Endometrium (tissue), 2 donors: ENCODE measurements around the gene ADAMTS2.

Experiments
- FAIRE-seq: peaks from 2 replicates; lab custom pipeline; 2012; peaks lifted over from hg19 to GRCh38; lab: Jason Lieb, UNC
- donor health status: control.
- donor health status: control.

Gene ADAMTS2

DNA sequence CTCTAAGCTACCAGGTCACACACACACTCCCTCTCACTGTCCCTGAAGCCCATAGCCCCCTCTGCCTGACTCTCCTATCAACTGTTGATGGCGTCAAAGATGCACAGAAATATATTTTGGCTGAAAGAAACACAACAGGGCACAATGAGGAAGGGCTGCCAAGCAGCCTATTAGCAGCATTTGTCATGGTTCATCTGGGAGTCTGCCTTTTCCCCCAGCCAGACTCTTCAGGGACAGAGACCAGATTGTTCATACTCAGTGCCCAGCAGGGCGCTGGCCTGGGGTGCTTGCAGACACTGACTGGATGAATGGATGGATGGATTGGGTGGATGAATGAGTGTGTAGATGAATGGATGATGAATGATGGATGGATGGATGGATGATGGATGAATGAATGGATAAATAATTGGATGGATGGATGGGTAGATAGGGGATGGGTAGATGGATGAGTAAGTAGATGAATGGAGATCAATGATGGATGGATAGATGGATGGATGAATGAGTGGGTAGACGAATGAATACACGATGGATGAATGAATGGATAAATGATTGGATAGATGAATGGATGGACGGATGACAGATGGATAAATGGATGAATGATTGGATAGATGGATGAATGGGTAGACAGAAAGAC is 90.5 kb downstream of the ADAMTS2 start:
- FAIRE-seq = no peak

DNA sequence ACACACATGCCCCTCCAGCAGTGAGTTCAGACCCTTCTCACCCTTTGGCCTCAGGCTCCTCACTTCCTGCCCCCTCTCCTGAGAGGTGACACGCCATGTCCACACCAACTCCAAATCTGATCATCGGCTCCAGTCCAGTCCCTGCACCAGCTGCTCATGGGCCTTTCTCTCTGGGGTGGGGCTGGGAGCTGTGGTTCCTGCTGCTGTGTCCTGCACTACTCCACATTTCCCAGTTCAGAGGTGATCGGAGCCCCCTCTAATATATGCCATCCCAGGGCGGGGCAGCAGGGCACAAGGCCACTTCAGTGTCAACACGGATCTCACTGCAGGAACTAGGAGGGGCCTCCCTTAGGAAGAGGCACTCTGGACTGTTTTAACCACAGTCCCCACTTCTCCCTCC is 91.5 kb downstream of the ADAMTS2 start:
- no peak for FAIRE-seq

DNA sequence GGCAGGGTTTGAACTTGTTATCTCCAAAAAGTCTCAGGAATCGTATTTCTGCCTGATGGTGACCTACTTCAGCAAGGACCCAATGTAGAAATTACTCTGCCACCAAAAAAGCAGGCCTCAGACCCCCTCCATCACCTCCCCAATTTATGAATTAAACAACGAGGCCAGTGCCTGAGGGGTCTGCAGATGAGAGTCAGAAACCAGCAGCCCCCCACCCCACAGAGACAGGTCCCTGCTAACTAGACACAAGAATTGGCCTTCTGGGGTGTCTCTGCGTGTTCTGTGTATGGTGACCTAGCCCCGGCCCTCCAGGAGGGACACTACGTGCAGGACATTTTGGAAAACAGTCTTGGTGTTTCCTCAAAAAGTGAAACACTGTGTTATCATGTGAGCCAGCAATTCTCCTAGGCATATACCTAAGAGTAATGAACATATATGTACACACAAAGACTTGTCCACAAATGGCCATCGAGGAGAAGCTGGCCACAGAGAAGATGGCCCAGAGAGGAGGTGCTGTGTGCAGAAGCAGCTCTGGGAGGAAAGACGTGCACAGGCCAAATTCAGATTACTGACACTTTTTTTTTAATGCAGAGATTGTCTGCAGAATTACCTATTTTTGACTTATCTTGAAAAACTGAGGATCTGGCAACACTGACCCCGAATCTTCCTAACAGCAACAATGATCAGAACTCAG is 93.8 kb downstream of the ADAMTS2 start:
- no peak for FAIRE-seq

DNA sequence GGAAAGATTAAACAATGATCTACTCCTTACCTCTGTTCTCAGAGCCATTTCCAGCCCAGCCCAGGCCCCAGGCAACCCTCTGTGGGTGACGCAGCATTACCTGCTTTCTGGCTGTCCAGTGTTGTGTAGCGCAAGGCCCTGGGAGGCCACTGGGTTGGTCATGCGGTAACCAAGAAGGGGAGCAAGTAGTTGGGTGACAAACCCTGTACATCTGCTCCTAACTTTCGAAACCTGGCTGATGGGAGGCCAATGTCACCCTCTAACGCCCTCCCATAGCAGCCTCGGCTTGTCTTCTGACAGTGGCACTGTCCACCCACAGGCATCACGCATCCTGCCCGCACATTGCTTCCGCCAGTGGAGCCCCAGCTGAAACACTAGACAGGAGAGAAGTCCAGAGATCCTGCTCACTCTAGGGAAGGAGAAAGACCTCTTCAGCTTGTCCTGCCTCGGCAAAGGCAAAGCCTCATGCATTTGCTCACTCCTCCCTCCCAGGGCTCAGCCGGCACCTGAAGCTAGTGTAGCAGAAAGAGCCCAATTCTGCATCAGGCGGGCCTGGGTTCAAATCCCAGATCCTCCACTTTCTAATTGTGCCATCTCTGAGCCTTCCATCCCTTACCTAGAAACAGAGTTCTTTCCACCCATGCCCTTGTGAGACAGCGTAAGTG is 94.6 kb downstream of the ADAMTS2 start:
- no peak for FAIRE-seq

DNA sequence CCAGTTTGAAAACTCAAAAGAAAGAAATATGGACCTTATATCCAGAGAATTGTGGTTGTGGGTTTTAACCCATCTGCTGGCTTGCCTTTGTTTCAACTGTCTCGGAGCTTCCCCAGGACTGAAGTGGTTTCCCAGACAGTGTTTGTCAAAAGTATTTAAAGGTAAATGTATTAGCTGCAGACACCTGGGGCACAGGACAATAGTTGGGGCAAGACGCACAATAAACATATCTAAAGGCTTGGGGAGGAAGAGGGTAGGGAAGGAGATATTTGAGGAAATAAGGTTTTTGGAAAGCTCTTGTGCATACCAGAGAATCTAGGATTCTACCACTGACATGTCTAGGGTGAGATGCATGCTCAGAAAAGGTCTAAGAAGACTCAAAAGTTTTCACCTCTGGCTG is 99.0 kb downstream of the ADAMTS2 start:
- no peak for FAIRE-seq

DNA sequence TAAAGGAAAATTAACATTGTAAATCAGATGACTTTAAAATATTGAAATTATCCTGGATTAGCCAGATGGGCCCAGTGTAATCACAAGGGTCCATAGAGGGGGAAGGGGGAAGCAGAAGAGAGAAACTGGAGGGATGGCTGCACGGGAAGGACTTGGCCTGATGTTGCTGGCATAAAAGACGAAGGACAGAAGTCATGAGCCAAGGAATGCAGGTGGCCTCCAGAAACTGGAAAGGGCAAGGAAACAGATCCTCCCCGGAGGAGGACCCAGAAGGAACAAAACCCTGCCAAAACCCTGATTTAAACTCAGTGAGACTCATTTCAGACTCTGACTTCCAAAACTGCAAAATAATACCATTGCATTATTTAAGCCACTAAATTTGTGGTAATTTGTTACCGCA is 100.2 kb downstream of the ADAMTS2 start:
- no peak for FAIRE-seq

DNA sequence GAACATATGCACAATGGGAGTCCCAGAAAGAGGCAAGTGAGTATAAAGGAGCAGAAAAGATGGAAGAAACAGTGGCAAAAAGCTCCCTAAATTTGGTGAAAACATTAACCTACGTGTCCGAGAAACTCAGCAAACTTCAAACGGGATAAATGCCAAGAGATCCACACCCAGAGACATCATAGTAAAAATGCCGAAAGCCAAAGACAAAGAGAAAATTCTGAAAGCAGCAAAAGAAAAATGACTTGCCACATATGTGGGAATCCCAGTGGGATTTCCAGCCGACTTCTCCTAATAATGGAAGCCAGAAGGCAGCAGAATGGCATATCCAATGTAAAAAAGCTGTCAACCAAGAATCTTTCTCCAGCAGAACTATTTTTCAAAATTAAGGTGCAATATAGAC is 101.2 kb downstream of the ADAMTS2 start:
- no peak for FAIRE-seq

DNA sequence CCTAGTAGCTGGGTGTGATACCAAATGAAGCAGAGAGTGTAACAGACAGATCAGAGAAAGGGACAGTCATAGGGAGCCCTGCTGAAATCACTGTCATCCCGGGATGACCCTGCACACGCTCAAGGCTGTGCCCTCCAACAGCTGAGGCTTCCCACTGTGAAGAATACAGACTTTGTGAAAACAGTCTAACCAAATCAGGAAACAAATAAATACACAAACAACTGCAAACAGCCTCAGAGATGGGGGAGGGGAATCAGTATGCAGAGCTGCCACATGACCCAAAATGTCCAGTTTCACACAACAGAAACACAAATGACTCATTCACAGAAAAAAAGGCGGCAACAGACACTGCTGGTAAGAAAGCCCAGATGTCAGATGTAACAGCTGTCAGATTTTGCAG is 101.9 kb downstream of the ADAMTS2 start:
- peak; percentile 85 for FAIRE-seq

DNA sequence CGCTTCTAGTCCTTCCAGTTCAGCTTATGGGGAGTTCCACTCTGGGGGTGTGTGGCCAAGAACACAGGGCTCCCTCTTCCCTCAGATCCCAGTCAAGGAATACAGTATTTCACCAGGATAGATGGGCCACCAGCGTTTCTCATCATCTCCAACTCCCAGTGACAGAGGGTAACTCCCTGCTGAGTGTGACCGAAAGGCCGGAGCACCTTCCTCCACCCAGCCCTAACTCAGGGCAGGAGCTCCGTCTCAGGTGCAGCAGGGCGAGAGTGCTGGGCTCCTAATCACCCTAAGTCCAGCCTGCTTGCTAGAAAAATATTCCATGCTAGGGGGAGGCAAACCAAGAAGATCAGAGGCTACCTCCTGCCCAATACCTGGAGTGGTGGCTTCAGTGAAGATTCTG is 102.6 kb downstream of the ADAMTS2 start:
- FAIRE-seq = no peak

DNA sequence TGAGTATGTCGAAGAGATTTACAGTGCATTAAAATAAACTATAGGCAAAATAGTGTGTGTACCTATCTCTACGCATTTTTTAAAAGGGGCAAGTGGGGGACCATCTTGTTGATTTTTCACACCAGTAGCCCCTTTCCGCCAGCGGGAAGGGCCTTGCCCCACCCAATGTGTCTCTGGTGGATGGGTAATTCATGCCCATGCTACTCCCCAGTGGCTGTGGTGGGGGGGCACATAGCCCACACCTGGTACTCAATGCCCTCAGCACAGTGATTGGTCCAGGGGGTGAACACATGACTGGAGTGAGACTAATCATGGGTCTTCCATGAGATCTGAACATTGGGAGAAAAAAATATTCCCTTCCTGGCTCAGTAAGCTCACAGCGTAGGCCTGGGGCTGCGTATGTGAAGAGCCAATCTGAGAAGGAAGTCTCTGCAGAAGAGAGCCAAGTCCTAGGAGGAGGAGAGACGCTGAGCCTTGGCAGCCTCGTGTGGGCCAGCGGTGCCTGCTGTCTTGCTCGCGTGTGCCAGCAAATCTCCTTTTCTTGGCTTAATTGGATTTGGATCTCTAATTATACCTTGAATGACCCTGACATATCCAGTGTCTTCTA is 103.4 kb downstream of the ADAMTS2 start:
- no peak for FAIRE-seq

DNA sequence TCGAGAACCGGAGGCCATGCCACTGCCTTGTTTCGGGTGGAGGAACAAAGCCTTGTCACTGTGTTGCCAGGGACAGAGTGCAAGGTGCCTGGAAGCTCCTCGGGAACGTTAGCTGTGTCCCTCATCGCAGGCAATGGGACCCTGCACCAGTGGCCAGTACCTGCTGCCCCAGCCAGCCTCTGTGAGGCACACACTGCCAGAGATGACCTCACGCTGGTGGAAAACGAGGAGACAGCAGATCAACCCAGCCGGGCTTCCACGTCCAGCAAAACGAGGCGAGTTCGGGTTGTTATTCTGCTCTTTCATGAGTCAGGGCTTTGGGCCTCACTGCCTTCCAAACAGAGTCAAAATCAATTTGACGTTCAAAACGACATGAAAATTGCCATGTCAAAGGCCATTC is 104.1 kb downstream of the ADAMTS2 start:
- FAIRE-seq = no peak

DNA sequence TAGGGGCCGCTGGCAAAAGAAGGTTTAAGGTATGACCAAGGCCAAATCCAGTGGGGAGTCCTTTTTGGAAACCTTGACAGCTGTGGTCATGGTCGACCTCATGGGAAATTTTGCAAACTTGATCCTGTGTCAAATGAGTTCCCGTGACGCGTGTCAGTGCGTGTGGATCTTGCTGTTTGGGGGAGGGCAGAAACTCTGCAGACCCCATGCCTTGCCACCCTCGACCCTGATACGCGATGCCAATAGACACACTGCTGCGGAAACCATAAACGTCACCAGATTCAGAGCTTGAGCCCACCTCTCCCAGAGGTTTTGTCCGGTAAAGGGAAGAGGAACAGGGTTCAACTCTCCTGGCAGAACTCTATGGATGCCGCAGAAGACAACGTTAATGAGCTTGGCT is 104.7 kb downstream of the ADAMTS2 start:
- no peak for FAIRE-seq

DNA sequence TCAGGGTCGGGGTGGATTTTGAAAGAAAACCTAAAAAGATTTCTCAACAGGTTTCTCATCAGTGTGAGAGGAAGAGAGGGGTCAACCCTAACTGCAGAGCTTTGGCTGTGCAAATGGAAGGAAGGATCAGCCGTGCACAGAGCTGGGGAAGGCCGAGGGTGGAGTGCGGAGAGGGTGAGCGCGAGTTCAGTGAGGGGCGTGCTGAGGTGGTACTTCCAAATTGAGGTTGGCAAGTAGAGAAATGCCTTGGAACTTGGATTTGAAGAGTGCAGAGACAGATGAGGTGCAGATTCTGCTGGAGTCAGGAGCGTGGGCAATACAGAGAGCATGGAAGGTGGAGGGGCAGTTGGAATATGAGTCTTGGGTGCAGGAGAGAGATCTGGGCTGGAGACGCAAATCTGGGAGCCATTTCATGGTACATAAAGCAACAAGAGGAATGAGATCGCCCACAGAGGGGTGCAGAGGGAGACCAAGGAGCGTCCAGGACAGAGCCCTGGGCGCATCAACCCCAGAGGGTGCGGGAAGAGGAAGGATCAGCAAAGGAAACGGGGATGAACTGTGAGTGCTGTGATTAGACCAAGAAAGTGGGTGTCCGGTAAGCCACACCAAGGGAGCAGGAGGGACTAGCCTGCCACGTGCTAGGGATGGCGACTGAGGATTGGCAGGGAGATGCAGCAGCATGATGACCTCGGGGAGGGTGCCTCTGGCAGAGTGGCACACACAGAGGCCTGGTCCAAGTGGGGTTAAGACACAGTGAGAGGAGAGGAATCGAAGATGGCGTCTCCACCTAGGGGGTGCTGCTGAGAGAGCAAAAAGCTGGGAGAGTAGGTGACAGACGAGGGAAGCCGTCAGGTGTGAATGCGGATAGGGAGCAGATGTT is 105.8 kb downstream of the ADAMTS2 start:
- FAIRE-seq = no peak

DNA sequence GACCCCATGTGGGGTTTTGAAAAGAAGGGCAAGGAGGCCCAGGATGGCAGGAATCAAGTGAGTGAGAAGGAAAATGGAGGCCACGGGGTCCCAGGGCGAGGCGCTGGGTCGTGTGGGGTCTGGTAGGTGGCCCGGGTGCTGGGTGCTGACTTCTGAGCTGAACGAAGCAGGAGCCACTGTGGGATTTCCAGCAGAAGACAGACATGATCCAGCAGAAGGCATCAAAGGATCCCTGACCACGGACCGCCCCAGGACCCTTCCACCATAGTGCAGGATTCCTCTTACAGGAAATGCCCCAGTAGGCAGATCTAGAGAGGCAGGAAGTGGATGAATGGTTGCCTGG is 106.7 kb downstream of the ADAMTS2 start:
- FAIRE-seq = no peak

DNA sequence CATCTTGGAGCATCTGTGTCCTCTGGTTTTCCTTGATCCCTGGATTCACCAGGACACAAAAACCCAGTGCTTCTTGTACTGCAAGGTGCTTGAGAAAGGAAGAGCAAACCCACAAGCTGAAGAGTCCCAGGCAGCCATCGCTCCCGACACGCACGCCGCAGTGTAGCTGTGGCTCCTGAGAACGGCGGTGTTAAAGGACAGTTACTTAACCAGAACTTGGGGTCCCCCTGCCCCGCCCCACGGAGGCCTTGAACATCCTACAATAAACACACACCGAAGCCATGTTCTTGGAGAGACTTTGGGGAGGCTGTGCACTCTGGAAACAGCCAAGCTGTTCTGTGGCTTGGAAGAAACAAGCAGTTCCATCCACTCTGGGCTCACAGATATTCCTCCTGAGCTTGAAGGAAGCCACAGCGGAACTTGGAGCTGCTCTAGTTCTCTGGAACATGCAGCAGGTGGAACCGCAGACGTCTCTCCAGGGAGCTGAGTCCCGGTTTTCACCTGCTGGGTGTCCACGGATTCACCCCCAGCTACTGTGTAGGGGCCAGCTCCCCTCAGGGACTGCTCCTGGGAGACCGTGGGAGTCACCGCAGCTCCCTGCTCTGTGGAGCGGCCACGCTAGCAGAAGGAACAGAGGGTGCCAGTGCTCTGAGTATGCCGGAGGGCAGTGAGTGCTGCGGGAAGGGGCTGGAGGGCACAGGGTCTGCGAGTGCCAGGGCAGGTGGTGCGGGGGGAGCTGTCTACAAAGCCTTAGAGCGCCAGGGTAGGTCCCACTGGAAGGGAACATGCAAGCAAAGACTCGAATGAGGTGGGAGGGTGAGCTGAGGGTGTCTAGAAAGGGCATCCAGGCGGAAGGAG is 107.3 kb downstream of the ADAMTS2 start:
- FAIRE-seq = no peak

DNA sequence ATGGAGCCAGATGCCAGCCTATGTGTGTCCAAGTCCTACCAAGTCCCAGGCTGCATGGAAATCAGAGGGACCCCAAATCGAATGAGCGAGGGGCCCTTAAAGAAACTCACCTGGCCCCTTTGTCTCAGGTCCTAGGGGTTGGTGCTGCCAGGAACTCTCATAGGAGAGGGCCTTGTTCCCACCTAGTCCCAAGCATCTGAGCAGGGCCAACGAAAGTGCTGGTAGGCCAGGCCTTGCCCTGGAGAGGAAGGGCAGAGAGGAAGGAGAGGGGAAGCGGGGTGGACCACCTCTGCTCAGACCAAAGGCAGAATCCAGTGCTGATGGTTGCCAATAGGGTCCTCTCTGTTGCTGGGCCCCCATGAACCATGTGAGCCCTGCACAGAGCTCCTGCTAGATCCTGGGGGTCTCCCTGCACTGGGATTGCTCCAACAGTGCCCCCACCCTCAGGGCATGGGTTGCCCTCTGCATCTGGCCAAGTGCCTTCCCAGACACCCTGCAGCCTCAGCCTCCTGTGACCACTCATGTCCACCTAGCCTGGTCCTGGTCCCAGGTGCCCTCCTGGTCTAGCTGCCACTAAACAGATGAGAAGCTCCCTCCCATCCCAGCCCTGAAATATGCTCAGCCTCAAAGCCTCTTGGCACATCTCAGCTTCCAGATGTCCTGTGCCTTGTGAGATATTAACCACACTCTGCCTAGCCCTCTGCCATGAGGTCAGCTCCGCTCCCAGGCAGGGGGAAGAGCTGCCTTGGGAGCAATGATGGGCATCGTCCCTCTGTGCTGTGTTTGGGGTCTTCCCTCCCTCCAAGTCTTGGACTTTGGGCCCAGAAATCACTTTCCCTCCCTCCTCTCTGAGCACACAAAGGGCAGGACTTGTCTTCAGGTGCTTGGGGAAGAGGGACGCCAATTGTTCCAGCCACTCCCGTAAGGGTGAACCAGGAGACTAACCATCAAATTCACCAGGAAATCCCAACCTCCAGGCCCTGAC is 109.6 kb downstream of the ADAMTS2 start:
- no peak for FAIRE-seq

DNA sequence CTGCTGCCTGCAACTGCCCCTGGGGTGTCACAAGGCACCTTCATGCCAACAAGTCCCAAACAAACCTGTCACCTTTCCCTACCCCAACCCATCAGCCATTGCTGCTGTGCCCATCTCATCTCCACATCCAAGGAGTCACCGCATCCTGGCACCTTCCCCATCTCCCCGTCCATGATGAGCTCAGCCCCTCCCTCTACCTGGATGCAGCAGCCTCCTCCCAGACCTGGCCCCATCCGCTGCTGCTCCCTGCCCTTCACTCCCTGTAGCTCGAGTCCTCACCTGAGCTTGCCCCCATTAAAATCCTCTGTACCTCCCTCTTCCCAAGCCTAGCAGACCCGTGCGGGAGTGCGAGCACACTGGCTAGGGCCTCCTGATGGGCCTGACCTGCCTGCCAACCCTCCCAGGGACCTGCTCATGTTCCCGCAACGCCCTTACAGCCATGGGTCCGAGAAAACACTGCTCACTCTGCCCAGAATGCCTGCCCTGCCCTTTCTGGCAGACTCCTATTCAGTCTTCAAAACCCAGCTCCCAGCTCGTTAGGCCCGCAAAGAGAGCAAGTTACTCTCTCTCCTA is 110.6 kb downstream of the ADAMTS2 start:
- no peak for FAIRE-seq

DNA sequence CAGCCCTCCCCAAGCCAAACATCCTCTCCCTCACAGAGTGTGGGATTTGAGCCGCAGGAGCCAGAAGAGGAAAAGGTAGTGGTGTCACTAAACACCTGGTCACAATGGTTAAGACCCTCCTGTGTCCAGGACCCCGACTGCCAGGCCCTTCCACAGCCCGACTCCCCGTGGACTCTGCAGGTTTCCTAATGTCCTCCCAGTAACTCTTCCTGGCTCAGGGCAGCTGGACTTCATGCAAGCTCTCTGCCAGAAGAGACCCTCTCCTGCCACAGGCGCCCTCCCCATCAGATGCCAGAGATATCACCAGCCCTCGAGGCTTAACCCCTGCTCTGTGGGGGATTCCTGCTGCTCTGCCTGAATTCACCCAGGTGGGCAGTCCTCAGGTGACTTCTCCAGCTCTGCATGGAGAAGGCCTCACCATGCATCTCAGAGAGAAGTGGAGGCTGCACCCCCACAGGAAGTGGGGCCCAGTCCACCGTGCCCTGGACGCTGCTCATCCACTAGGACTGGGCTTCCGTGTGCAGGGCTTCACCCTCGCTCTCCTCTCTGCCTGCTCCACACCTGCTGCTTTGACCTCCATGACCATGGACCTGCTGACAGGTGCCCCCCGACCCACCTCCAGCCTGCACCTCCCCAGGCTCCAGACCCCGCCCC is 111.2 kb downstream of the ADAMTS2 start:
- no peak for FAIRE-seq

DNA sequence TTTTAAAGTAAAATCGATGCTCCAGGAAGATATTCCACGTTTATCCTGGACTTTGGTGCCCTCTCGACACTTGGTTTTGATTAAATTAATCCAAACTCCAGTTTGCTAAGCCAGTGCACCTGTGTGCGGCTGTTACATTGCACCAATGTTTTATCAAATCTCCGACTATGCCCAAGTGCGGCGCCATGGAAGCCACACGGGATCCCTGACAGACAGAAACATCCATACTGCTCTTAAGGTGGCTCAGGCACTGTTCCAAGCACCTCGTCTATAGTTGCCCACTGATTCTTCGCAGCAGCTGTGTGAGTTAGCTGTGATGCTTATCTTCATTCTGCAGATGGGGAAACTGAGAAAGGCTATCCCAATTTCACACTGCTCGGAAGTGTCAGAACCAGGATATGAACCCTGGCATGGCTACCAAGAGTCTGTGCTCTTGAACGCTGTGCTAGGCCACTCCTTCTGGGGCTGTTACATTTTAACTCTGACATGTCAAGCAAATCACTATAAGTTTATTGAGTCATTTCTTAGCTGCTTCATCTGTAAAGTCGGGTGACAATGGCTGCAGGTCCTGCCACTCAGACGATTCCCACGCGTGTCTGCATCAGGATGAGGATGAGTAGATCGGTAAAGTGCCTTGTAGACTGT is 113.0 kb downstream of the ADAMTS2 start:
- FAIRE-seq = no peak
